Karpas-422 (cell line): ENCODE results near the gene AHNAK. TPM values are rescaled to one million over a fixed set of nuclear protein-coding genes. Genes with fewer than 3 reads are reported as not detected.
"Not testable (repeated sequence)": the region's sequence is repeated elsewhere in the genome, so short reads cannot be mapped to it uniquely, and the experiment has no call there.

Source experiments
- DNase-seq: peaks from one replicate; pipeline ENCODE4 v3.0.0-alpha.2; 2015
- H2AFZ ChIP-seq: fragments of 200-600 bp; sonication (generic); 2 replicates; pipeline ENCODE4 v1.6.1; 2014; ENCODE audit warnings: antibody characterized with exemption, low read length, mixed read lengths
- H3K27ac ChIP-seq: fragments of 200-600 bp; sonication (generic); 2 replicates; pipeline ENCODE4 v1.5.1; 2014; ENCODE audit warnings: mild to moderate bottlenecking, low read length, moderate library complexity
- H3K27me3 ChIP-seq: fragments of 200-600 bp; sonication (generic); 2 replicates; pipeline ENCODE4 v1.6.1; 2014; ENCODE audit warnings: low read length, mixed read lengths
- H3K36me3 ChIP-seq: fragments of 200-600 bp; sonication (generic); 2 replicates; pipeline ENCODE4 v1.6.1; 2014; ENCODE audit warnings: low read length, mixed read lengths; ENCODE audit not compliant: insufficient read depth
- H3K4me1 ChIP-seq: fragments of 200-600 bp; sonication (generic); 2 replicates; pipeline ENCODE4 v1.6.1; 2014; ENCODE audit warnings: mild to moderate bottlenecking, low read length, mixed read lengths
- H3K4me2 ChIP-seq: fragments of 200-600 bp; sonication (generic); 2 replicates; pipeline ENCODE4 v1.6.1; 2014; ENCODE audit warnings: low read length, low read depth, mild to moderate bottlenecking; ENCODE audit not compliant: poor library complexity, severe bottlenecking
- H3K4me3 ChIP-seq: fragments of 200-600 bp; sonication (generic); 2 replicates; pipeline ENCODE4 v1.5.1; 2014; ENCODE audit warnings: mild to moderate bottlenecking, antibody characterized with exemption, low read length, mixed read lengths
- H3K79me2 ChIP-seq: fragments of 200-600 bp; sonication (generic); 2 replicates; pipeline ENCODE4 v1.6.1; 2014; ENCODE audit warnings: mild to moderate bottlenecking, low read length, mixed read lengths
- H3K9ac ChIP-seq: fragments of 200-600 bp; sonication (generic); 2 replicates; pipeline ENCODE4 v1.6.0; 2014; ENCODE audit warnings: low read length
- H3K9me2 ChIP-seq: fragments of 200-600 bp; sonication (generic), shearing (Covaris generic); replicated peaks from 2 replicates; pipeline ENCODE4 v1.6.0; 2014; ENCODE audit warnings: mild to moderate bottlenecking, low read length, moderate library complexity; ENCODE audit not compliant: insufficient read depth
- H3K9me3 ChIP-seq: fragments of 300-700, 200-600 bp; sonication (generic); 2 replicates; pipeline ENCODE4 v1.6.1; 2014; ENCODE audit warnings: low read length, mixed read lengths
- H4K20me1 ChIP-seq: fragments of 200-600 bp; sonication (generic); 2 replicates; pipeline ENCODE4 v1.6.1; 2014; ENCODE audit warnings: mild to moderate bottlenecking, antibody characterized with exemption, low read length, low read depth; ENCODE audit not compliant: insufficient read depth
- total RNA-seq: library from RNA; depleted of rRNA; stranded (reverse); fragments of >200 nt; shearing (Covaris generic); gene quantifications from 2 replicates; pipeline ENCODE4 v1.2.3, GENCODE V29; 2014; ENCODE audit warnings: low replicate concordance

Gene AHNAK
- total RNA-seq, 1 experiment from 2014 or later: 0.34 TPM

DNA sequence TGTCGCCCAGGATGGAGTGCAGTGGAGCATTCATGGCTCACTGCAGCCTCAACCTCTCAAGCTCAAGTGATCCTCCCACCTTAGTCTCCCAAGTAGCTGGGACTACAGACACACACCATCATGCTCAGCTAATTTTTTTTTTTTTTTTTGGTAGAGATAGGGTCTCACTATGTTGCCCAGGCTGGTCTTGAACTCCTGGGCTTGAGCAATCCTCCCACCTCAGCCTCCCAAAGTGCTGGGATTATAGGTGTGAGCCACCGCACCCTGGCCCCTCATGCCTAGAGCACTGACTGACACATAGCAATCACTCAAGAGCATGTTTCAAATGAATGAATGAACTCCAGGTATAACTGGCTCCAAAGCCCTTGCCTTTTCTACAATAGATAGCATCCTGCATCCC, 3.9 kb upstream of the AHNAK start:
- not testable (repeated sequence) for H3K9me2 ChIP-seq, H3K9ac ChIP-seq, H2AFZ ChIP-seq, H3K27me3 ChIP-seq, H3K4me2 ChIP-seq, H3K36me3 ChIP-seq, H3K4me3 ChIP-seq, H3K9me3 ChIP-seq, DNase-seq, H3K27ac ChIP-seq, H3K79me2 ChIP-seq, H4K20me1 ChIP-seq
- peaks cover 19% of the 10 kb centered on the region for H3K4me1 ChIP-seq

DNA sequence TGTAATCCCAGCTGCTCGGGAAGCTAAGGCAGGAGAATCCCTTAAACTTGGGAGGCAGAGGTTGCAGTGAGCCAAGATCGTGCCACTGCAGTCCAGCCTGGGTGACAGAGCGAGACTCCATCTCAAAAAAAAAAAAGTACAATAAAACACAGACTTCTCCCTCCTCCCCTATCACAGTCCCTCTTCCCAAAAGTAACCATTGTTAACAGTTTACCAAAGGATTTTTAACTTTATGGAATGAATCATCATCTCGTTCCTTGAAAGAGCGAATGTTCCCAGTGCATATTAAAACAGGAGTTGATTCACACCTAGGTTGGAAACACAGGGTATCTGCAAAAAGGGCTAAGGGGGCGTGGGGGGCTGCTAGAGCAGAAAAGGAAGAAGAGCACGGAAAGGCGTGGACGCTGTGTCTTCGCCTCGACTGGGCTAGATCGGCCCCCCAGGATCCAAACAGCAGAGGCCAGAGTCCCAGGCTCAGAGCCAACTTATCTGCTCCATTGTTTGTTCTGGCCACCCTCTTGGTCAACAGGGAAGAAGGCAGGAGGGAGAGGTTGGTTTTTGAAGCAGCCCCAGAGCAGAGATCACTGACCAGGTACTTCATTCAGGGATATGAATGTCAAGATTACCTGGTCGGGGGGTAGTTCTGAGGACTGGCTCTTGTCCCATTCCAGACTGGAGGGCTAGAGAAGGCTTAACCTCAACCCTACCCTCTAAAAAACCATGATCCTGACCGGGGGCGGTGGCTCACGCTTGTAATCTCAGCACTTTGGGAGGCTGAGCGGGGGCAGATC, 2.1 kb upstream of the AHNAK start:
- Histone ChIP-seq H3K27me3 (no peaks in the 10 kb centered on the region), H3K79me2 (no peaks in the 10 kb centered on the region), H3K9me3 (no peaks in the 10 kb centered on the region), H3K27ac (no peak overlapping the region), H4K20me1 (no peaks in the 10 kb centered on the region), H2AFZ (no peak overlapping the region), H3K4me1 (peaks cover 17% of the 10 kb centered on the region), H3K36me3 (no peaks in the 10 kb centered on the region), H3K4me3 (no peak overlapping the region), H3K9ac (no peak overlapping the region), H3K9me2 (no peaks in the 10 kb centered on the region), H3K4me2 (no peak overlapping the region)
- no peak for DNase-seq

DNA sequence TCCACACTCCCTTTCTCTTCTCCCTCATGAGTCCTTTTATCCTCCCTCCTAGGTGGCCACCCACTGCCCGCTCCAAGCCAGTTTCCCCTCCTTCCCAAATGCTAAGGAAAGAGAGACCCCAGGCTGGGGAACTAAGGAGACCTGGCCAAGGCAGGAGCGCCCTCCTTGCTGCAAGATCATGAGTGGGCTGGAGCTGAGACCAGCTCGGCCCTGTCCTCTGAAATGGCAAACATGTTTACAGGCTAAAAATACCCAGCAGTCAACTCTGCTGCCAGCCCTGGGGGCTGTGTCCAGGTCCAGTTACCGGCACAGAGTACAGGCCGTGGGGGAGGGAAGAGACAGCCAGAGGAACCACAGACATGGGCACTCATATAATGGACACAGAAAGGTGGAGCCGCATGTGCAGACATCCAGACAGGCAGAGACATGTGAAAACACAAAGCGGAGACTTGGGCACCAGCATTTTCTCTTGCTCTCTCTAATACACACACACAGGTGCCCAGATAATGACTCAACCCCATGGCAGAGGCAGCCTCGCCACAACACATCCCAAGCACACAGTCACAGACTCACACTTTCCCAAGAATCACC, 1.2 kb upstream of the AHNAK start:
- no peak overlapping the region for H3K9ac ChIP-seq
- H3K4me3 ChIP-seq: no peak overlapping the region
- H3K4me2 ChIP-seq: no peak overlapping the region
- no peak for DNase-seq
- no peak overlapping the region for H3K27ac ChIP-seq
- H4K20me1 ChIP-seq: no peaks in the 10 kb centered on the region
- peaks cover 19% of the 10 kb centered on the region for H3K4me1 ChIP-seq
- no peak overlapping the region for H2AFZ ChIP-seq
- H3K9me2 ChIP-seq: no peaks in the 10 kb centered on the region
- no peaks in the 10 kb centered on the region for H3K9me3 ChIP-seq
- H3K79me2 ChIP-seq: no peaks in the 10 kb centered on the region
- H3K36me3 ChIP-seq: no peaks in the 10 kb centered on the region
- no peaks in the 10 kb centered on the region for H3K27me3 ChIP-seq

DNA sequence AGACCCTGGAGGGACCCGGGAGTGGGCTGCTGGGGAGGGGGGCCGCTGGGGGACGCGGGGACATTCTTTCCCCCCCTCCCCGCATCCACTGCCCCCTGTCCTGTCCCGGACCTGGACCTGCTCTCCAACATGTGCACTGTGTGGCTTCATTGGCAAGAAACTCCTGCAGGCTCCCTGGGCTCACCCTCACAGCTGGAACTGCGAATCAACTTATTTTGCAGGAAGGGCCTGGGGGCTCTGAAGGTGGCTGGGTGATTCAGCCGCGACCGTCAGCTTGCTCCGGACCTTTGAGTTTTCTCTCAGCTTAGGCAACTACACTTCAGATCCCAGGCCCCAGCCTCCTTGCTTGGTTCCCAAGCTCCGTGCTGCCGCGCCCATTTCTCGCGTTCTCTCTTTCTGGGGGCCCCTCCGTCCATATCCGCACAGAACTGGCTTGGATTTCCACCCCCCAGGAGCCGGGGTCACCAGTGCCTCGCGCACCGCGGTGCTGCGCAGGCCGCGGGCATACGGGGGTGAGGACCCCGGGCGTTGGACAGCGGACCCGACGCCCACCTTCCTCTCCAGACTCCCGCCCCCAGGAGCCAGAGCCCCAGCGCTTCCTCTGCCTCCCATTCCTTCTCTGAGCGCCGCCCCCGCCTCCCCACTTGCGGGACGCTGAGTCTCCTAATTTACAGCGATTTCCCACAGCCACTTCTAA, 471 bp upstream of the AHNAK start:
- no peak overlapping the region for H3K4me2 ChIP-seq
- H3K4me1 ChIP-seq: peaks cover 12% of the 10 kb centered on the region
- no peaks in the 10 kb centered on the region for H3K36me3 ChIP-seq
- no peak for DNase-seq
- H3K27me3 ChIP-seq: no peaks in the 10 kb centered on the region
- no peaks in the 10 kb centered on the region for H4K20me1 ChIP-seq
- H3K9ac ChIP-seq: no peak overlapping the region
- H3K27ac ChIP-seq: no peak overlapping the region
- no peaks in the 10 kb centered on the region for H3K9me3 ChIP-seq
- no peak overlapping the region for H2AFZ ChIP-seq
- no peaks in the 10 kb centered on the region for H3K79me2 ChIP-seq
- H3K4me3 ChIP-seq: no peak overlapping the region
- no peaks in the 10 kb centered on the region for H3K9me2 ChIP-seq

DNA sequence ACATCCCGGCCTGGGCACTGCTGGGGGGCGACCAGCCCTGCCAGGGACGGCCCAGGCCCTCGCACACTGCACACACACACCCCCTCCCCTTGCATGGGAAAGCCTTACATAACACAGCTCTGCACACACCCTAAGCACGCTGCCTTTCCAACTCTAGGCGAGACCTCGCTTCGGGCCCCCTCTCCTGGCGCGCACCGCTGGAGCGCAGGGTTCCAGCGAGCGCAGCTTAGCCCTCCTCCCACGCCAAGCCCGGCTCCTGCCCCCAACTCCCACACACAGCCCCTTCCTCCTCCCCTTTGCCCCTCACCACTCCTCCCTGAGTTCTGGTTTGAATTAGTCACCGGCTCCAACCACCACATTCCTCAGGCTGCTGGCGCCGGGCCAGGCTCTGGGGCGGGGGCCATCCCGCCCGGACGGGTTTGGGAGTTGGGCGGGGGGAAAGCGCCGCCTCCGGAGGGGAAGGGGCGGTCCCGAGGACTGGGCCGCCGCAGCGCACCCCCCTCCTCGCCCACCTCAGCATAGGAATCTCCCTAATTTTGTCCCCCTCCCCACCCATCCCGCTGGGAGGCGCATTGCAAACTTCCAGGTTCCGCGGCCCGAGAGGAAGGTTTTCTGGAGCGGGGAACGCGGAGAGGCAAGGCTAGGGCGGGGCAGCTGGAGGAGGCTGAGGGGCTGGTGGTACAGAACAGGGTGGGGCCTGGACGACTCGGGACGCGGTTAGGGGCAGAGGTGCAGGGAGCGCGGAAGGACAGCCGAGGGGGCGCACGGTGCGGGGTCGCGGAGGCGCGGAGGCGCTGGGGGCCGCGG, 966 bp downstream of the AHNAK start:
- no peak overlapping the region for H3K4me2 ChIP-seq
- H3K27ac ChIP-seq: no peak overlapping the region
- no peaks in the 10 kb centered on the region for H3K9me3 ChIP-seq
- H3K9me2 ChIP-seq: no peaks in the 10 kb centered on the region
- H3K4me1 ChIP-seq: peaks cover 15% of the 10 kb centered on the region
- H4K20me1 ChIP-seq: no peaks in the 10 kb centered on the region
- no peaks in the 10 kb centered on the region for H3K79me2 ChIP-seq
- H3K9ac ChIP-seq: no peak overlapping the region
- no peak overlapping the region for H2AFZ ChIP-seq
- no peaks in the 10 kb centered on the region for H3K27me3 ChIP-seq
- no peaks in the 10 kb centered on the region for H3K36me3 ChIP-seq
- no peak for DNase-seq
- H3K4me3 ChIP-seq: no peak overlapping the region

DNA sequence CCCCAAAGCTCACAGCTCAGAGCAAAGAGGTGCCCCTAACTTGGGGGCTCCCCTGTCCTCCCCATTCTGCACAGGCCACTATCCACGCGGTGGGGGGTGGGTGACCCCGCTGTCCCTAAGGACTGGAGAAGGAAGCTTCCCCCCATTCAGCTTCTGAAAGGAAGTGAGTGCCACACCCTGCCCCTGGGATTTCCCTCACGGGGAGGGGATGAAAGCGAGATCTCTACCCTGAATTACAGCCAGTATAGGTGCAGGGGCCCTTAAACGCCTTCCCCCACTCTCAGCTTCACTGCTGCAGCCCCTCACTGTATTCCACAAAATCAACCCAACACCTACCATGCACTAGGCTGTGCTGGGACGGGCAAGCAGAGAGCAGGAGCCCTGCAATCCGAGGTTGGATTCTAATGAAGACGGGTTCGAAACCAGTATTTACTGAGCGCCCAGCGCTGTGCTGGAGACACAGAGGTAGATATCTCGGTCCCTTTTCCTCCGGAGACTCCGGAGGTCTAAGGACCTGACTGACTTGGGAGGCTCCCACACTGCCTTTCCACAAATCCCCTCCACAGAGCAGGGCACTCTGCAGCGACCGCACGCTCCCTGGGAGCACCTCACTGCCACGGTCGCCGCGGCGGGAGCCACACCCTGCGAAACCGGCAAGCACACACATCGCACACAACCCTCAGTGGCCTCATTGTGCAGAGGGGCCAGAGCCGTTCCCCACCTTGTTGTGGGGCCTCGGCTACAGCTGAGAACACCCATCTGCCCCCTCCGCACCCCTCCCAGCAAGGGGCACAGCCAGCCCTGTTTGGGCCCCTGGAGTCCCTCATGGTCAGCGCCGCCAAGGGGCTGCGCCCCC, 1.8 kb downstream of the AHNAK start:
- H3K9ac ChIP-seq: no peak overlapping the region
- no peaks in the 10 kb centered on the region for H3K79me2 ChIP-seq
- no peaks in the 10 kb centered on the region for H3K27me3 ChIP-seq
- peaks cover 15% of the 10 kb centered on the region for H3K4me1 ChIP-seq
- DNase-seq: no peak
- no peaks in the 10 kb centered on the region for H3K36me3 ChIP-seq
- H4K20me1 ChIP-seq: no peaks in the 10 kb centered on the region
- H2AFZ ChIP-seq: no peak overlapping the region
- no peak overlapping the region for H3K27ac ChIP-seq
- H3K4me3 ChIP-seq: no peak overlapping the region
- no peak overlapping the region for H3K4me2 ChIP-seq
- no peaks in the 10 kb centered on the region for H3K9me2 ChIP-seq
- no peaks in the 10 kb centered on the region for H3K9me3 ChIP-seq

DNA sequence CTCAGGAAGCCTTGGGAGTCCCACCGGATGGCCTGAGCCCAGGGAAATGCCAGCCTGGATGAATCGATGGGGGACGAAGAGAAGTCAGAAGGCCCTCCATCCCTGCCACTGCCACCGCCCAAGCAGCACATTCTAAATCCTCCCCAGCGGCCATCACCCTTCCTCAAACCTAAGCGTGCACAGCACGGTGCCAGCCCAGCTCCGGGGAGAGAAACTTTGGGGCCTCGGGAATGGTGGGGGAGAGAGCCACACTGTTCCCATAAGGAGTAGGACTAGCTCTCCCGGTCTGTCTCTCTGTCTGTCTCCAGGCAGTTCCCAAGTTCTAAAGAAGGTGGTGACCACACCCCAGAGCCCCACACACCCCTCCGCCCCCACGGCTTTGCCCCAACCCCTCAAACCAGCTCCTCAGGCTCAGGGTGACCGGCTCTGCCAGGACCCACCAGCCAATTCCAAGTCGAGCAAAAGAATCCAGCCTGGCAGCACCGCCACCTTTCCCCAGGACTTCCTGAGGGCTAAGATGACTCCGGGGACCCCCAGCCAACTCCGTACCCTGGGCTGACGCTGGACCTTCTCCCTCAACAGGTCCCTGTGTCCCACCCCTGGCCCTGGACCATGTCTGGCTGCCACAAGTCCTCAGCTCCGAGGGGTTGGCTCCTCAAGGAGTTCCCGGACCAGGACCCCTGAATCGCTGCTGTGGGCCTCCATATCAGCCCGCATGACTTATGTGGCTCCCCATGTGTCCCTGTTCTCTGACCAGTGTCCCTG, 2.7 kb downstream of the AHNAK start:
- Histone ChIP-seq H4K20me1 (no peaks in the 10 kb centered on the region), H3K79me2 (no peaks in the 10 kb centered on the region), H3K4me1 (peaks cover 15% of the 10 kb centered on the region), H3K9me3 (no peaks in the 10 kb centered on the region), H3K36me3 (no peaks in the 10 kb centered on the region), H2AFZ (no peak overlapping the region), H3K9ac (no peak overlapping the region), H3K4me3 (no peak overlapping the region), H3K27me3 (no peaks in the 10 kb centered on the region), H3K9me2 (no peaks in the 10 kb centered on the region), H3K27ac (no peak overlapping the region), H3K4me2 (no peak overlapping the region)
- DNase-seq: no peak
